ENCODE data around the gene LEP.

Gene LEP

GRCh38 chr7:128278366-128278765, 37.3 kb downstream of the LEP start:
- TF ChIP-seq MAX (IDR thresholded peaks at IDR 0.05) (no peak), CREB1 (IDR thresholded peaks at IDR 0.05; ENCODE audit: low read depth) (no peak), ZBTB7A (IDR thresholded peaks at IDR 0.05; ENCODE audit: low read depth) (no peak), USF1 (IDR thresholded peaks at IDR 0.05) (no peak), EGR1 (IDR thresholded peaks at IDR 0.05) (no peak), FOXM1 (IDR thresholded peaks at IDR 0.05; ENCODE audit: borderline replicate concordance, low read depth) (no peak), TEAD4 (IDR thresholded peaks at IDR 0.05) (no peak), CEBPB (IDR thresholded peaks at IDR 0.05) (no peak), TCF12 (IDR thresholded peaks at IDR 0.05; ENCODE audit: low read depth) (no peak), NFIC (IDR thresholded peaks at IDR 0.05) (no peak), REST (IDR thresholded peaks at IDR 0.05; ENCODE audit: low read depth) (no peak), TAF1 (IDR thresholded peaks at IDR 0.05; ENCODE audit: low read depth) (no peak), YY1 (IDR thresholded peaks at IDR 0.05; ENCODE audit: low read depth) (no peak), RAD21 (IDR thresholded peaks at IDR 0.05; ENCODE audit: low read depth) (no peak), EP300 (IDR thresholded peaks at IDR 0.05; ENCODE audit: borderline replicate concordance) (no peak)

- TF ChIP-seq REST (IDR thresholded peaks at IDR 0.05; ENCODE audit: low read depth) (no peak), YY1 (IDR thresholded peaks at IDR 0.05; ENCODE audit: low read depth) (no peak)
Observed at GRCh38 chr7:128279124-128279713, 38.1 kb downstream of the LEP start.

GRCh38 chr7:128281605-128282380, 40.7 kb downstream of the LEP start:
- TF ChIP-seq TCF12 (IDR thresholded peaks at IDR 0.05; ENCODE audit: low read depth) = no peak
- no peak for TF ChIP-seq EGR1 (IDR thresholded peaks at IDR 0.05)
- TF ChIP-seq REST (IDR thresholded peaks at IDR 0.05; ENCODE audit: low read depth) = no peak
- TF ChIP-seq TEAD4 (IDR thresholded peaks at IDR 0.05) = no peak
- no peak for TF ChIP-seq CEBPB (IDR thresholded peaks at IDR 0.05)
- TF ChIP-seq EP300 (IDR thresholded peaks at IDR 0.05; ENCODE audit: borderline replicate concordance) = no peak
- no peak for TF ChIP-seq MAX (IDR thresholded peaks at IDR 0.05)
- no peak for TF ChIP-seq TAF1 (IDR thresholded peaks at IDR 0.05; ENCODE audit: low read depth)
- TF ChIP-seq ZBTB7A (IDR thresholded peaks at IDR 0.05; ENCODE audit: low read depth) = no peak
- TF ChIP-seq NFIC (IDR thresholded peaks at IDR 0.05) = no peak
- TF ChIP-seq RAD21 (IDR thresholded peaks at IDR 0.05; ENCODE audit: low read depth) = no peak
- no peak for TF ChIP-seq CREB1 (IDR thresholded peaks at IDR 0.05; ENCODE audit: low read depth)
- TF ChIP-seq USF1 (IDR thresholded peaks at IDR 0.05) = no peak
- no peak for TF ChIP-seq YY1 (IDR thresholded peaks at IDR 0.05; ENCODE audit: low read depth)
- no peak for TF ChIP-seq FOXM1 (IDR thresholded peaks at IDR 0.05; ENCODE audit: borderline replicate concordance, low read depth)

DNA sequence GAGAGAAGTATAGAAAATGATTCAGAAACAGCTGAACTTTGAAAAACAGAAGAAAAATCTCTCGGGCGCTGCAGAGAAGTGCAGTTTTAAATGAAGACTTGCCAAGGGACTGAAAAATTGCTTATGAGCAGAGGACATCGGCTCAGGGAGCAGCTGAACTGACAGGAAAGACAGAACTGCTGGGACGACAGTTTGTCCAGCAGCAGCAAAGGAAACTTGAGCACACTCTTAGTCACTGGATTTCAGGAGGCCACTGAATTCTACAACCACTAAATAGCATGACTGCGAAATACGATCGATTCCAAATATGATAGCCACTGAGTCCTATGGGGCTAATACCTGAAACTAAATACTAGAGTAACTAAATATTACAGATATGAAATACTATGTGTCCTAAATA, 43.0 kb downstream of the LEP start:
- no peak for TF ChIP-seq TEAD4 (IDR thresholded peaks at IDR 0.05)
- TF ChIP-seq EP300 (IDR thresholded peaks at IDR 0.05; ENCODE audit: borderline replicate concordance) = no peak
- TF ChIP-seq RAD21 (IDR thresholded peaks at IDR 0.05; ENCODE audit: low read depth) = no peak
- TF ChIP-seq REST (IDR thresholded peaks at IDR 0.05; ENCODE audit: low read depth) = no peak
- TF ChIP-seq TCF12 (IDR thresholded peaks at IDR 0.05; ENCODE audit: low read depth) = no peak
- no peak for TF ChIP-seq TAF1 (IDR thresholded peaks at IDR 0.05; ENCODE audit: low read depth)
- no peak for TF ChIP-seq CREB1 (IDR thresholded peaks at IDR 0.05; ENCODE audit: low read depth)
- TF ChIP-seq YY1 (IDR thresholded peaks at IDR 0.05; ENCODE audit: low read depth) = no peak
- TF ChIP-seq ZBTB7A (IDR thresholded peaks at IDR 0.05; ENCODE audit: low read depth) = no peak
- TF ChIP-seq USF1 (IDR thresholded peaks at IDR 0.05) = no peak
- no peak for TF ChIP-seq FOXM1 (IDR thresholded peaks at IDR 0.05; ENCODE audit: borderline replicate concordance, low read depth)
- TF ChIP-seq CEBPB (IDR thresholded peaks at IDR 0.05) = no peak
- no peak for TF ChIP-seq MAX (IDR thresholded peaks at IDR 0.05)
- no peak for TF ChIP-seq NFIC (IDR thresholded peaks at IDR 0.05)
- no peak for TF ChIP-seq EGR1 (IDR thresholded peaks at IDR 0.05)

All from Ishikawa (cell line).